WI38 (cell line): ENCODE data around the gene WDR37.

Experiments used
- H3K4me3 ChIP-seq: 2 replicates; pipeline ENCODE4 v1.5.1; 2011; ENCODE audit warnings: low read depth, mild to moderate bottlenecking, control low read depth, low read length
- TF ChIP-seq, protein P1 (sequence below): IDR thresholded peaks from 2 replicates; pipeline ENCODE4 v1.5.1; 2012; ENCODE audit warnings: low read depth, mild to moderate bottlenecking, control low read depth, low read length

The WDR37 gene

DNA sequence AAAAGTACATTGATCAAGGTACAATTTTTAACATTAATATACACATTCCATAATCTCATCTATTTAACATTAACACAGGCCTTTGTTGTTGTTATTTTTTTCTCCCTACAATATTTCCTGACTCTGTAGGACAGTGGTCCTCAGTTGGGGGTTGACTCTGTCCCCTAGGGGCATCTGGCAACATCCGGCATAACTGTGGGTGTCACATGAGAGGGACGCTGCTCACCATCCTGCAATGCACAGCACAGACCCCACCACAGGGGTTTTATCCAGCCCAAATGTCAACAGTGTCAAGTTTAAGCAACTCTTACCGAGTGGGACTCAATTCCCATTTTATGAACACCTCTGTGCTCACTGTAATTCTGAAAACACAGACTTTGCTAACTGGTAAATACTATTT, 16.1 kb upstream of the WDR37 start:
- TF ChIP-seq, protein P1, sequence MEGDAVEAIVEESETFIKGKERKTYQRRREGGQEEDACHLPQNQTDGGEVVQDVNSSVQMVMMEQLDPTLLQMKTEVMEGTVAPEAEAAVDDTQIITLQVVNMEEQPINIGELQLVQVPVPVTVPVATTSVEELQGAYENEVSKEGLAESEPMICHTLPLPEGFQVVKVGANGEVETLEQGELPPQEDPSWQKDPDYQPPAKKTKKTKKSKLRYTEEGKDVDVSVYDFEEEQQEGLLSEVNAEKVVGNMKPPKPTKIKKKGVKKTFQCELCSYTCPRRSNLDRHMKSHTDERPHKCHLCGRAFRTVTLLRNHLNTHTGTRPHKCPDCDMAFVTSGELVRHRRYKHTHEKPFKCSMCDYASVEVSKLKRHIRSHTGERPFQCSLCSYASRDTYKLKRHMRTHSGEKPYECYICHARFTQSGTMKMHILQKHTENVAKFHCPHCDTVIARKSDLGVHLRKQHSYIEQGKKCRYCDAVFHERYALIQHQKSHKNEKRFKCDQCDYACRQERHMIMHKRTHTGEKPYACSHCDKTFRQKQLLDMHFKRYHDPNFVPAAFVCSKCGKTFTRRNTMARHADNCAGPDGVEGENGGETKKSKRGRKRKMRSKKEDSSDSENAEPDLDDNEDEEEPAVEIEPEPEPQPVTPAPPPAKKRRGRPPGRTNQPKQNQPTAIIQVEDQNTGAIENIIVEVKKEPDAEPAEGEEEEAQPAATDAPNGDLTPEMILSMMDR: no peak
- H3K4me3 ChIP-seq: no peak overlapping the region

DNA sequence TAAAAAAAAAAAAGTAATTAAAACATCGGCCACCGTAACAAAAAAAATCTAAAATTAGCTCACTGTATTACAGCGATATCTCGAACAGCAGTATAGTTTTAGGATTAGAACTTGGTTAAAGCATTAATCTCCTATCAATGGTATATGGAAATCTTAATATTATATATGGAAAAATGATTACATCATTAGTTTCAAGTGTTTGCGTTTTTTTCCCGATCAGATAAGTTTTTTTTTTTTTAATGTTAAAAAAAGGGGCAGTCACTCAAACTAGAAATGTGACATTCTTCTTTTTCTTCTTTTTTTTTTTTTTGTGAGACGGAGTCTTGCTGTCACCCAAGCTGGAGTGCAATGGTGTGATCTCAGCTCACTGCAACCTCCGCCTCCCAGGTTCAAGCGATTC, 14.7 kb upstream of the WDR37 start:
- TF ChIP-seq, protein P1: no peak
- H3K4me3 ChIP-seq: no peak overlapping the region

DNA sequence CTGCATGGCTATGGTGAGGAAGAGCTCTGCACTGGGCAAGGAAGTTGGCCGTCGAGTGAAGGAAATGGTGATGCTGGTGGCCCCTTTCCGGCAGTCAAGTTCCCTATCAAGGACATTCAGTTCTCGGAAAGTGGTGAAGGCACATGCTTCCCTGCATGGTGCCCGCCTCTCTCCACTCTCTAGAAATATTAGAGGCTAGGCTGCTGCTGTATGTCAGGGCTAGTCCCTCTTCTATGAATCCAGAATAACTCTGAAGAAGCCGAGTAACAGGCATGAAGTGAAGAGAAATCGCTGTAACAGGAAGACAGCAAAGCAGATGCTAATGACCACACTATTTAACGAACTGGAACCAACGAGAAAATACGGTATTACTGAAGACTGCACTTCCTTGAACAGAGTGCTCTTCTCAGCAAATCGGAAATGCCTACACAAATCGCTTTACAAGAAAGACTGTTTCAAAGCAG, 12.6 kb upstream of the WDR37 start:
- no peak overlapping the region for H3K4me3 ChIP-seq
- TF ChIP-seq, protein P1: no peak

DNA sequence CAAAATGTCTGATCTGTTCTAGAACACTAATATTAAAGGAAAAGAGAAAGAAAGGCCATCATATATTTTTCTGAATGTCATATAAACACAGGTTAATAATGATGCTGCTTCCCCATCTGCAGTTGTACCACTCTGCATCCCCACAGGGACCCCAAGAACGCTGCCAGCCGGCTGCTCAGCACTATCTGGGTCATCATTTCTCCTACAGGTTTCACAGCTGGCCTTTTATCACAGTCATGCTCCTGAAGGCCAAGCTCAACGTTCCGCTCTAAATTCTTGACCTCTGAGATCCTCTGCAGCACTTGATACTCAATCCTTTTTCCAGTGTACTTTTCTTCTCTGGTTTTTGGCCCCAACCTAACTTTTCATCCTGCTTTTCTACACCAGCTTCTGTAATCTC, 12.0 kb upstream of the WDR37 start:
- no peak overlapping the region for H3K4me3 ChIP-seq
- TF ChIP-seq, protein P1: no peak

DNA sequence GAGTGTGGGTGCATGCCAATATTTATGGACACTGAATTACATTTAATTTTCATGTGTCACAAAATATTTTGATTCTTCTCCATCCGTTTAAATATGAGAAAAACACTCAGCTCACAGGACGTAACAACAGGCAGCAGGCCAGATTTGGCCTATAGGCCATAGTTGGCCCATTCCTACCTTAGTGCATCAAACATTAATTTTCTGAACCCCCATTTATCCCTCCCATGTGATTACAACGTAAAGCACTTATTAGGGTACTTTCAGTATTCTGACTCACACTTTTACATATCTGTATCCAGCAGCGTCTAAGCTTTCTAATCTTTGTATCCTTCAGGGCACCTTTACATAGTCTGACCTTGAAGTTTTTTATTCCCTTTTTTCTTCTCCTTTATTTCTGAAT, 11.2 kb upstream of the WDR37 start:
- TF ChIP-seq, protein P1: no peak
- H3K4me3 ChIP-seq: no peak overlapping the region

DNA sequence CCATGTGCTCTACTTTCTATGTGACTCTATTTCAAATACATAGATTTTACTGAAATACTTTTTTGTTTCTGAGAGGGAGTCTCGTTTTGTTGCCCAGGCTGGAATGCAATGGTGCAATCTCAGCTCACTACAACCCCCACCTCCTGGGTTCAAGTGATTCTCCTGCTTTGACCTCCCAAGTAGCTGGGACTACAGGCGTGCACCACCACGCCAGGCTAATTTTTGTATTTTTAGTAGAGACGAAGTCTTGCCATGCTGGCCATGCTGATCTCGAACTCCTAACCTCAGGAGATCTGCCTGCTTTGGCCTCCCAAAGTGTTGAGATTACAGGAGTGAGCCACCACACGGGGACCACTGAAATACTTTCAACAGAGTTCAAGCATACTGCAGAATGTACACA, 10.8 kb upstream of the WDR37 start:
- TF ChIP-seq, protein P1: no peak
- no peak overlapping the region for H3K4me3 ChIP-seq

DNA sequence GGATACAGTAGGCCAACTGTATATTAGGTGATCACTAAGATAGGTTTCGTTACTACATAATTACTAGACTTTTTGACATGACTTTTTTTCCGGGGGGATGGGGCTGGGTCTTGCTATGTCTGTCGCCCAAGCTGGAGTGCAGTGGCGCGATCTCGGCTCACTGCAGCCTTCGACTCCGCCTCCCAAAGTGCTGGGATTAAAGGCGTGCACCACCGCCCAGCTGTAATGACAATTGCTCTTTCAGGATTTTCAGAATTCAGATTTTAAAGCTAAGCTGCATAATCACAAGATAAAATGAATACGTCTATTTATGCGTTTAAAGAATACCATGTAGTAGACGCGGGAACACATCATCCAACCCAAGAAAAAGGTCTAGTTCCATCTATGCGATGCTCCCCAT, 8.2 kb upstream of the WDR37 start:
- peak overlapping the region; percentile 87 for H3K4me3 ChIP-seq
- TF ChIP-seq, protein P1: no peak
